Gastrocnemius medialis (tissue), 4 donors: ENCODE measurements around the gene CACNG3. TPM values are rescaled to one million over a fixed set of nuclear protein-coding genes. Genes with fewer than 3 reads are reported as not detected.
"Not testable (repeated sequence)": the region's sequence is repeated elsewhere in the genome, so short reads cannot be mapped to it uniquely, and the experiment has no call there.

Source experiments
- ATAC-seq, 2 donors: fragments of 150-250 bp; one replicate each; pipeline ENCODE4 v1.9.1; 2016
- DNase-seq, 2 donors: peaks; one replicate each; pipeline ENCODE4 v3.0.0-alpha.2; 2019
- H3K27ac ChIP-seq, 4 donors: fragments of 200-600 bp; sonication (generic); 1 replicate in 1 of 4; 2 replicates in 3 of 4; pipeline ENCODE4 v1.5.1; 2016 to 2018; ENCODE audit warnings: mild to moderate bottlenecking in 2 of 4, moderate library complexity in 1 of 4
- H3K27me3 ChIP-seq, 3 donors: fragments of 200-600 bp; sonication (generic) in 2 of 3; 1 replicate in 1 of 3; 2 replicates in 2 of 3; pipeline versions ENCODE4 v1.5.1 to v1.6.0; 2016 to 2019; ENCODE audit warnings: mild to moderate bottlenecking in 1 of 3, moderate library complexity in 1 of 3
- H3K36me3 ChIP-seq, 2 donors: fragments of 200-600 bp; sonication (generic) in 1 of 2; one replicate each; pipeline ENCODE4 v1.5.1; 2017 to 2018
- H3K4me1 ChIP-seq, 2 donors: fragments of 200-600 bp; sonication (generic) in 1 of 2; one replicate each; pipeline ENCODE4 v1.5.1; 2016 to 2017; ENCODE audit warnings: mild to moderate bottlenecking in 2 of 2
- H3K4me3 ChIP-seq, 4 donors: fragments of 200-600 bp; sonication (generic) in 3 of 4; 1 replicate in 1 of 4; 2 replicates in 3 of 4; pipeline ENCODE4 v1.5.1; 2016 to 2019; ENCODE audit warnings: mild to moderate bottlenecking in 2 of 4
- H3K9me3 ChIP-seq, 3 donors: fragments of 200-600 bp; sonication (generic) in 2 of 3; 1 replicate in 1 of 3; 2 replicates in 2 of 3; pipeline ENCODE4 v1.5.1; 2016 to 2019
- POLR2A ChIP-seq, 2 donors: fragments of 450-650 bp; IDR thresholded peaks; one replicate each; pipeline ENCODE4 v1.6.1; 2017; ENCODE audit warnings: antibody characterized with exemption in 2 of 2, mild to moderate bottlenecking in 2 of 2, moderate library complexity in 2 of 2
- in situ Hi-C, 4 donors: fragments of 200-750 bp; cut with MboI; loops; one replicate each; pipeline versions ENCODE4 v1.15.0 to v1.8.0; 2017; ENCODE audit warnings: low sequenced_read_pairs in 4 of 4
- intact Hi-C: fragments of 100-400 bp; cut with DNase I; formaldehyde crosslinking; loops from one replicate; pipeline ENCODE4 v1.15.1; 2023; ENCODE audit warnings: low total_unique reads
- total RNA-seq, 4 donors: library from RNA; depleted of rRNA; stranded (reverse); fragments of >200 nt; gene quantifications; one replicate each; pipeline versions ENCODE4 v1.1.0 to v1.2.3, GENCODE V29; 2016
- TF ChIP-seq, protein P1 (sequence below), 5 experiments: fragments of 450-650 bp in 3 of 5; fragments of 200-600 bp in 2 of 5; sonication (generic) in 2 of 5; IDR thresholded peaks in 4 of 5; conservative IDR thresholded peaks in 1 of 5; 1 replicate in 4 of 5; 2 replicates in 1 of 5; pipeline ENCODE4 v1.5.1; 2016 to 2019; ENCODE audit warnings: antibody characterized with exemption in 5 of 5, mild to moderate bottlenecking in 3 of 5, moderate library complexity in 3 of 5

CACNG3 gene
- total RNA-seq, 4 donors from 2014 or later: not detected

DNA sequence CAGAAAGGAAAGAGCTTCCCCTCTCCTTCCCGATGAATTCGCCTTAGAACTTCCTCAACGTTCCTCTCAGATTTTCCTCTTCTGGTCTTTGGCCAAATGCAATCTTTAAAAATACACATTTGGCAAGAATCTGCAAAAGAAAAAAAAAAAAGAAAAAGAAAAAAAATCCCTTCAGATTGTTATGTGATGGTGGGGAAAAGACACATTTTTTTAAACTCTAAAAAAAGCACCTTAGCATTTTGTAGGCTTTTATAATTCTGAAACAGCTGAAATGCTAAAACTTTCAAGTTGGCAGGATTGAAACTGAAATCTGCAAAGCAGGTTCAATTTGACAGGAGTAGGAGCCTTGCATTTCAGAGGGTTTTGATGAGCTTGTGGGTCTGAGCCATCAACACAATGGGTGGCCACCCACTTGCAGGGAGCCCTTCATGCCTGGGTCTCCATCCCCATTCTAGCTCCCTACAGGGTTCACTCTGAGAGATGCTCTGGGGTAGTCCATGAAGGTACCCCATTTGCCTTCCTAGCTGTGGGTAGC, 33.1 kb downstream of the CACNG3 start:
- Histone ChIP-seq H3K4me1 (no peaks in the 10 kb centered on the region), H3K9me3 (no peaks in the 10 kb centered on the region), H3K27me3 (no peaks in the 10 kb centered on the region), H3K36me3 (no peaks in the 10 kb centered on the region), H3K27ac (no peak overlapping the region), H3K4me3 (no peak overlapping the region)
- no peak for ATAC-seq
- in situ Hi-C loops (no loop called here), intact Hi-C loops (no loop called here)
- DNase-seq: no peak
- TF ChIP-seq, protein P1, sequence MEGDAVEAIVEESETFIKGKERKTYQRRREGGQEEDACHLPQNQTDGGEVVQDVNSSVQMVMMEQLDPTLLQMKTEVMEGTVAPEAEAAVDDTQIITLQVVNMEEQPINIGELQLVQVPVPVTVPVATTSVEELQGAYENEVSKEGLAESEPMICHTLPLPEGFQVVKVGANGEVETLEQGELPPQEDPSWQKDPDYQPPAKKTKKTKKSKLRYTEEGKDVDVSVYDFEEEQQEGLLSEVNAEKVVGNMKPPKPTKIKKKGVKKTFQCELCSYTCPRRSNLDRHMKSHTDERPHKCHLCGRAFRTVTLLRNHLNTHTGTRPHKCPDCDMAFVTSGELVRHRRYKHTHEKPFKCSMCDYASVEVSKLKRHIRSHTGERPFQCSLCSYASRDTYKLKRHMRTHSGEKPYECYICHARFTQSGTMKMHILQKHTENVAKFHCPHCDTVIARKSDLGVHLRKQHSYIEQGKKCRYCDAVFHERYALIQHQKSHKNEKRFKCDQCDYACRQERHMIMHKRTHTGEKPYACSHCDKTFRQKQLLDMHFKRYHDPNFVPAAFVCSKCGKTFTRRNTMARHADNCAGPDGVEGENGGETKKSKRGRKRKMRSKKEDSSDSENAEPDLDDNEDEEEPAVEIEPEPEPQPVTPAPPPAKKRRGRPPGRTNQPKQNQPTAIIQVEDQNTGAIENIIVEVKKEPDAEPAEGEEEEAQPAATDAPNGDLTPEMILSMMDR (IDR thresholded peaks at IDR 0.05 in 4 of 5, conservative IDR thresholded peaks at IDR 0.05 in 1 of 5): no peak
- TF ChIP-seq POLR2A (IDR thresholded peaks at IDR 0.05): no peak

DNA sequence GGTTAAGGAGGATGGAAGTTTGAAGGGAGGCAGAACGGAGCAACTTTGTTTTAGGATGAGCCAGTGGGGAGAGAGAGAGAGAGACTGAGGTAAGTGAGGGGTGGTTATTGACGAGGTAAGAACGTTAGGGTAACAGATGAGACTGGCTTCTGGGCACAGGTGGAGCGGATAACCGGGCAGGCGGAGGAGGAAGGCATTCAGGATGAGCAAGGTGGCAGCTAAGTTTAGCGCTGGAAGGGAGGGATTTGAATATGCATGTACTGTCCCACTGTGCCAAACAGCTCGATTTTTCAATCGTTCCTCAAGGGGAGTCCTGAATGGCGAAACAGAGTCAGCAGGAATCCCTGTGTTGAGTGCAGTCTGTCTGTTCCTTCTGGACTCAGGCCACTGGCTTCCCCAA, 35.8 kb downstream of the CACNG3 start:
- H3K36me3 ChIP-seq: no peaks in the 10 kb centered on the region
- intact Hi-C loops: no loop called here
- no peak for ATAC-seq
- DNase-seq: no peak
- no peaks in the 10 kb centered on the region for H3K27me3 ChIP-seq
- no peak overlapping the region for H3K4me3 ChIP-seq
- H3K27ac ChIP-seq: no peak overlapping the region
- no peaks in the 10 kb centered on the region for H3K4me1 ChIP-seq
- no peak for TF ChIP-seq POLR2A (IDR thresholded peaks at IDR 0.05)
- TF ChIP-seq, protein P1 (IDR thresholded peaks at IDR 0.05 in 4 of 5, conservative IDR thresholded peaks at IDR 0.05 in 1 of 5): no peak
- in situ Hi-C loops: no loop called here
- H3K9me3 ChIP-seq: no peaks in the 10 kb centered on the region

DNA sequence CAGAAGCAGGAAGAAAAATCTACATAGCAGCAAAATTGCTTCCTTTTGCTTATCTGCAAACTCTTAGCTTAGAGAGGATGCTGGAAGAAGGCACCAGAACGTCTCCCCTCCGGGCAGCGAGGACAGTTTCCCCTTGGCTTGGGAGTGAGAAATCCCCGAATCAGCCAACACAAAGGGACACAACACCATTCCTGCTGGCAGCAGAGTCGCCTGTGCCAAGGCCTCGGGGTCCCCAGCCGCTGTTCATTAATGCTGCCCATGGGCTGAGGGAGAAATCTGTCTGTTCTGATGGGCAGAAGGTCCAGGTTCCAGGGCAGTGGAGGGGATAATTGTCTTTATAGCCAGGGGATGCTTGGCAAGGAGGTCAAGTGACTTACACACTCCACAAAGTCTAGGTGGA, 38.0 kb downstream of the CACNG3 start:
- ATAC-seq (no peak), DNase-seq (no peak)
- Histone ChIP-seq H3K4me3 (no peak overlapping the region), H3K27ac (no peak overlapping the region), H3K4me1 (no peaks in the 10 kb centered on the region), H3K9me3 (no peaks in the 10 kb centered on the region), H3K27me3 (no peaks in the 10 kb centered on the region), H3K36me3 (no peaks in the 10 kb centered on the region)
- TF ChIP-seq, protein P1 (IDR thresholded peaks at IDR 0.05 in 4 of 5, conservative IDR thresholded peaks at IDR 0.05 in 1 of 5): no peak
- in situ Hi-C loops: no loop called here
- intact Hi-C loops: no loop called here

DNA sequence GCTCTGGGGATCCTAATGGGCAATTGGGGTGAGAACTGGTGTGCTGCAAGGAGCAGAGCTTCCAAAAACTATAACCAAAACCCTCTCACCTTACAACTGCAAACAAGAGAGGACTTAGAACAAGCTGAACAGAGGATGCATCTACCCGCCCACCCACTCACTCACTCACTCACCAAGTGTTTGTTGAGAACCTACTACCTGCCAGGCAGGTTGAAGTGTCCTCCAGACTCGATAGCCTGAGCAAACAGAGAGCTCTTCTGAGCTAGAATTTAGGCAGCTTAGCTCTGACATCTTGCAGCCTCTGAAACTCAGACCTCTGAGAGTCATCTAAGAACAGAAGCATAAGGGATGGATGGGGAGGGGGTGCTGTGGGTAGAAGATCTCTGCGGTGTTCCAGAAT, 41.2 kb downstream of the CACNG3 start:
- H3K9me3 ChIP-seq: no peaks in the 10 kb centered on the region
- intact Hi-C loops: no loop called here
- H3K4me3 ChIP-seq: no peak overlapping the region
- H3K36me3 ChIP-seq: no peaks in the 10 kb centered on the region
- no peaks in the 10 kb centered on the region for H3K4me1 ChIP-seq
- ATAC-seq (no peak), DNase-seq (no peak)
- in situ Hi-C loops: no loop called here
- H3K27ac ChIP-seq: no peak overlapping the region
- TF ChIP-seq, protein P1 (IDR thresholded peaks at IDR 0.05 in 4 of 5, conservative IDR thresholded peaks at IDR 0.05 in 1 of 5): no peak
- TF ChIP-seq POLR2A (IDR thresholded peaks at IDR 0.05): no peak
- no peaks in the 10 kb centered on the region for H3K27me3 ChIP-seq

DNA sequence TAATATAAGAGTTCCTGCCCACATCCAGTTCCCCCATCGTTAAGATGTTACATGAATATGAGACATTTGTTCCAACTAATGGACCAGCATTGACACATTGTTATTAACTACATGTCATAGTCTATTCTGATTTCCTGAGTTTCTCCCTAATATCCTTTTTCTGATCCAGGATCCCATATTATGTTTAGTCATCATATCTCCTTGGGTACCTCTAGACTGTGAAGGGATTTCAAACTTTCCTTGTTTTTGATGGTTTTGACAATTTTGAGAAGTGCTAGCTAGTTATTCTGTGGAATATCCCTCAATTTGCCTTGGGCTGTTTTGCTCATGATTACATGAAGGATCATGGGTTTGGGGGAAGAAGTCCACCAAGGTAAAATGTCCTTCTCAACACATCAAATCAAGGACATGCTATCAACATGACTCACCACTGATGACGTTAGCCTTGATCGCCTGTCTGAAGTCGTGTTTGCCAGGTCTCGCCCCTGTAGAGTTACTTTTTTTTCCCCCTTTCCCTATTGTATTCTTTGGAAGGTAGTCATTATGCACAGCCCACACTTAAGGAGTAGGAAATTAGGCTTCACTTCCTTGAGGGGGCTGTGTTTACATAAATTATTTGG, 42.5 kb downstream of the CACNG3 start:
- Histone ChIP-seq H3K27me3 (no peaks in the 10 kb centered on the region), H3K4me3 (no peak overlapping the region), H3K27ac (no peak overlapping the region), H3K9me3 (no peaks in the 10 kb centered on the region), H3K4me1 (no peaks in the 10 kb centered on the region), H3K36me3 (no peaks in the 10 kb centered on the region)
- in situ Hi-C loops: no loop called here
- intact Hi-C loops: no loop called here
- no peak for ATAC-seq
- no peak for DNase-seq
- TF ChIP-seq POLR2A (IDR thresholded peaks at IDR 0.05): no peak
- TF ChIP-seq, protein P1 (IDR thresholded peaks at IDR 0.05 in 4 of 5, conservative IDR thresholded peaks at IDR 0.05 in 1 of 5): no peak

DNA sequence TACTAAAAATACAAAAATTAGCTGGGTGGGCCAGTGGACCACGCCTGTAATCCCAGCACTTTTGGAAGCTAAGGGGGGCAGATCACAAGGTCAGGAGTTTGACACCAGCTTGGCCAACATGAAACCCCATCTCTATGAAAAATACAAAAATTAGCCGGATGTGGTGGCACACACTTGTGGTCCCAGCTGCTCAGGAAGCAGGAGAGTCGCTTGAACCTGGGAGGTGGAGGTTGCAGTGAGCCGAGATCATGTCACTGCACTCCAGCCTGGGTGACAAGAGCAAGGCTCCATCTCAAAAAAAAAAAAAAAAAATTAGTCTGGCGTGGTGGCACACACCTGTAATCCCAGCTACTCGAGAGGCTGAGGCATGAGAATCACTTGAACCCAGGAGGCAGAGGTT, 44.6 kb downstream of the CACNG3 start:
- intact Hi-C loops, DNase-seq, H3K4me3 ChIP-seq, H3K9me3 ChIP-seq, H3K27ac ChIP-seq, H3K36me3 ChIP-seq, H3K4me1 ChIP-seq, H3K27me3 ChIP-seq, ATAC-seq: not testable (repeated sequence)
- in situ Hi-C loops: loop anchor here in 1 of 4 donors (10.0 kb wide), 1 partner anchor 64 kb away; no protein-coding TSS in a partner anchor
